Measurements from ENCODE around the gene VAV2.

DNA sequence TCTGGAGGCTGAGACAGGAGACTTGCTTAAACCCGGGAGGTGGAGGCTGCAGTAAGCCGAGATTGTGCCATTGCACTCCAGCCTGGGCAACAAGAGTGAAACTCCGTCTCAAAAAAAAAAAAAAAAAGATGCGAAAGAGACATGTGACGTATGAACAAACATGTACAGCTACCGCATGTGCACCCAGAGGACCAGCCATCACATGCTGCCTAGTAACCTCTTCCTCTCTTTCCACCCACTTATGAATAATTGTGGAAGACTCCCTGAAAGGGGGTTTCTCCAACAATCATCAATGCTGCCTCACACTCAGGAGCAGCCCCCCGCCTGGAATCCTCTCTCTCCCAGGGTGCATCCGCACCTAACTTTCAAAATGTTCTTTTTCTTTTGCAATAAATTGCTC lies 256.2 kb downstream of the VAV2 start:
- no peak for TF ChIP-seq EZH2phosphoT487 (IDR thresholded peaks at IDR 0.05; ENCODE audit: borderline replicate concordance, low read depth, low read length)
- TF ChIP-seq, protein P1, sequence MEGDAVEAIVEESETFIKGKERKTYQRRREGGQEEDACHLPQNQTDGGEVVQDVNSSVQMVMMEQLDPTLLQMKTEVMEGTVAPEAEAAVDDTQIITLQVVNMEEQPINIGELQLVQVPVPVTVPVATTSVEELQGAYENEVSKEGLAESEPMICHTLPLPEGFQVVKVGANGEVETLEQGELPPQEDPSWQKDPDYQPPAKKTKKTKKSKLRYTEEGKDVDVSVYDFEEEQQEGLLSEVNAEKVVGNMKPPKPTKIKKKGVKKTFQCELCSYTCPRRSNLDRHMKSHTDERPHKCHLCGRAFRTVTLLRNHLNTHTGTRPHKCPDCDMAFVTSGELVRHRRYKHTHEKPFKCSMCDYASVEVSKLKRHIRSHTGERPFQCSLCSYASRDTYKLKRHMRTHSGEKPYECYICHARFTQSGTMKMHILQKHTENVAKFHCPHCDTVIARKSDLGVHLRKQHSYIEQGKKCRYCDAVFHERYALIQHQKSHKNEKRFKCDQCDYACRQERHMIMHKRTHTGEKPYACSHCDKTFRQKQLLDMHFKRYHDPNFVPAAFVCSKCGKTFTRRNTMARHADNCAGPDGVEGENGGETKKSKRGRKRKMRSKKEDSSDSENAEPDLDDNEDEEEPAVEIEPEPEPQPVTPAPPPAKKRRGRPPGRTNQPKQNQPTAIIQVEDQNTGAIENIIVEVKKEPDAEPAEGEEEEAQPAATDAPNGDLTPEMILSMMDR (conservative IDR thresholded peaks at IDR 0.05; ENCODE audit: low read length), result no peak
